Left renal cortex interstitium (tissue), 4 donors: ENCODE data around the gene MYH7. TPM values are rescaled to one million over a fixed set of nuclear protein-coding genes. Genes with fewer than 3 reads are reported as not detected.
"Not testable (repeated sequence)": the region's sequence is repeated elsewhere in the genome, so short reads cannot be mapped to it uniquely, and the experiment has no call there.

ENCODE experiments used
- DNase-seq, 4 donors: peaks; one replicate each; pipeline ENCODE4 v3.0.0-alpha.2; 2013; ENCODE audit warnings: low read depth in 4 of 4, low spot score in 2 of 4, missing footprints in 1 of 4
- polyA plus RNA-seq, 4 donors: library from polyadenylated mRNA; unstranded; fragments of 120-200 nt; gene quantifications; one replicate each; pipeline ENCODE4 v1.2.1, GENCODE V29; 2013; ENCODE audit not compliant: insufficient read length in 4 of 4

The MYH7 gene
- polyA plus RNA-seq, 4 donors: 0.21 to 0.43 (median 0.33) TPM

DNA sequence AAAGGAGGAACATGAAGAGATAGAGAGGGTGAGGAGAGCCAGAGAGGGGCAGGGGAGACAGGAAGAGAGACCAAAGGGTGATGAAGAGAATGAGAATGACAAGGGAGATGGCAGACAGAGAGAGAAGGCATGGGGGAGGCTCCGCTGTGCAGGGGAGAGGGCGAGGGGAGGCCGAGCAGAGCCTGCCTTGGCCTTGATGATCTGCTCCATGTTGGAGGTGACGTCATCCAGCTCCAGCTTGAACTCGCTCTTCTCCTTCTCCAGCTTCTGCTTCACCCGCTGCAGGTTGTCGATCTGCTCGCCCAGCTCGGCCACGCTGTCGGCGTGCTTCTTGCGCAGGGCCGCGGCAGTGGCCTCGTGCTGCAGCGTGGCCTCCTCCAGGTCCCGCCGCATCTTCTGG lies 45.6 kb downstream of the MYH7 start:
- DNase-seq: not testable (repeated sequence)

DNA sequence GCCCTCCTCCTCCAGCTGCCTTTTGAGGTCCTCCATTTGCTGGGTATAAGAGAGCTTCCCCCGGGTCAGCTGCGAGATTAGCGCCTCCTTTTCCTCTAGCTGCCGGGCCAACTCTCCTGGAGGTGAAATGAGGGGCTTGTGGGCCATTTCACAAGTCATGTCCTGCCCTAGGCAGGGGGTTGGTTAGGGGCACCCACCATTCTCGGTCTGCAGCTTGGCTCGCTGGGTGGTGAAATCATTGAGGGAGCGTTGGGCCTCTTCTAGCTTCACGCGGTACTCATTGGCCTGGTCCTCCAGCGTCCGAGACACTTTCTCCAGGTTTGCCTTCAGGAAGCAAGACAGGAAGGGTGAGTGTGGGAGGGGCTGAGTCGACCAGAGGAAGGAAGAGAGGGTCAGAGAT lies 46.1 kb downstream of the MYH7 start:
- DNase-seq: no peak

DNA sequence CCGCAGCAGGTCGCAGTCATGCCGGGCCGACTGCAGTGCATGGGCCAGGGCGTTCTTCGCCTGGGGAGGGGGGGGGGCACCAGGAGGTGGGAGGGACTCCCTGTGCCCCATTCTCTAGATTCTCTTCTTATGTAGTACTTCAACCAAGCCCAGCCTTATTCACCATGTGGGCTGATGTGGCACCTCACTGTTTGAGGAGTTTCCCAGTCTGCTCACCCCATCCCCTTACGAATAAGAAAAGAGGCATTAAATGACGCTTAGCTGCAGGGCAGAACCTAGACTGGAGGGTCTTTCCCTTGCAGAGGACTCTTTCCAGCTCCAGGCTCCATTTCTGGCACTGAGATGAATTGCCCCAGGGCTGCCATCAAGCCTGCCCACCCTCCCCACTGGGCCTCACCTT lies 46.5 kb downstream of the MYH7 start:
- DNase-seq: no peak

DNA sequence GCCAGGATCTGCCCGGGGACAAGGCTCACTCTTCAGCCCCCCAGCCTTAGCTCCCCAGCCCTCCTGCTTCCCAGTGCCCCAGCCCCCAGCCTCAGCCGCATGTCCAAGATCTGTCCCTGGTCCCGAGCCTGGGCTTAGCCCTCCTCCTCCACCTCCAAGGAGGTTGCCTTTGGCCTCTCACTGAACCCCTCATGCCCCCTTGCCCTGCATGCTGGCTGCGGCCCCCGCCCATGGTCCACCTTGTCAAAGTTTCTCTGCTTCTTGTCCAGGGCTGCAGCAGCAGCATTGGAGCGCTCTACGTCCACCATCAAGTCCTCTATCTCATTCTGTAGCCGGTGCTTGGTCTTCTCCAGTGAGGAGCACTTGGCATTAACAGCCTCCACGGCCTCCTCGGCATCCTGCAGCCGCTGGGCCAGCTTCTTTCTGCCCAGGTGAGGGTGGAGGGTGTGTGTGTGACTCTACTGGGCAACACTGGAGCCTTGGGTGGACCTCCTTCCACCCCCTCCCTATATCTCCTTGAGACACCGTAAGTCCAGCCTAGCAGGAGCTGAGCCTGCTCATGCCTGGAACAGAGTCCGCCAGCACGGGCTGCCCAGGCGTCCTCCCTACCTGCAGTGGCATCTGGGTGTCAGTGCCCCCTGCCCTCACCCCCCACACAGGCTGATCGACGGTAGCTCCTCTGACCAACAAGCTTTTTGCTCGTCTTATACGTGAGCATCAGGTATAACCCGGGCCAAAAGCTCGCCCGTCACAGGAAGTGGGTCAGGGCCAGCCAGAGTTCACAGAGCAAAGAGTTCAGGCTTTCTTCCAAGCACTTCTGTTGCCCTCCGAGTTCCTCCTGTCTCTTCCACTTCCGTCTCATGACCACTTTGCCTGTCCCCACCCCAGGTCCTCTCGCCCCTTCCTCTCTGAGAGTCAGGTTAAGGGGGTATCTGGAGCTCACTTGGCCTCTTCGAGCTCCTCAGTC lies 47.3 kb downstream of the MYH7 start:
- DNase-seq: no peak

DNA sequence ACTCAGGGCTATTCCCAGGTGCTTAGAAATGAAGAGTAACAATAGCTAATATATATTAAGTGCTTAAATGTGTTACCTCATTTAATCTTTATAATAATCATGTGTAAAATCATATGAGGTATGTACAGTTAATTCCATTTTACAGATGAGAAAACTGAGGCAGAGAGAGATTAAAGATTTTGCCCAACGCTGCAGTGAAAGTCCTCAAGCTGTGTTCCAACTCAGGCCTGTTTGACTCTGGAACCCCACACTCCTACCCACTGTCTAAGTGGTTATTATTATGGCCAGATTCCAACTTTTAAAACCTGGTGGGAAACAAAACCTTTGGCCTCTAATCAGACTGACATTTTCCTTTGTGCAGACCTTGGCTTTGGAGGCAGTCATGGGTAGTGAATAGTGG lies 48.5 kb downstream of the MYH7 start:
- DNase-seq: no peak

DNA sequence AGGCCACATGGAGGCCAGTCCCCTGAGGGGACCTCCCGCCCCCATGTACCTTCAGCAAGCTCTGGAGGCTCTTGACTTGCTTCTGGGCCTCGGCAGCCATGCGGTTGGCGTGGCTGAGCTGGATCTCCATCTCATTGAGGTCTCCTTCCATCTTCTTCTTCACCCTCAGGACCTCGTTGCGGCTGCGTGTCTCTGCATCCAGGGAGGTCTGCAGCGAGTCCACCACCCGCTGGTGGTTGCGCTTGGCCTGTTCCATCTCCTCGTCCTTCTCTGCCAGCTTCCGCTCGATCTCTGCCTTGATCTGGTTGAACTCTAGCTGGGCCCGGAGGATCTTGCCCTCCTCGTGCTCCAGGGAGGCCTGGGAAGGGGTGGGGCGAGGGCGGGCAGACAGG lies 49.2 kb downstream of the MYH7 start:
- DNase-seq: not testable (repeated sequence)

DNA sequence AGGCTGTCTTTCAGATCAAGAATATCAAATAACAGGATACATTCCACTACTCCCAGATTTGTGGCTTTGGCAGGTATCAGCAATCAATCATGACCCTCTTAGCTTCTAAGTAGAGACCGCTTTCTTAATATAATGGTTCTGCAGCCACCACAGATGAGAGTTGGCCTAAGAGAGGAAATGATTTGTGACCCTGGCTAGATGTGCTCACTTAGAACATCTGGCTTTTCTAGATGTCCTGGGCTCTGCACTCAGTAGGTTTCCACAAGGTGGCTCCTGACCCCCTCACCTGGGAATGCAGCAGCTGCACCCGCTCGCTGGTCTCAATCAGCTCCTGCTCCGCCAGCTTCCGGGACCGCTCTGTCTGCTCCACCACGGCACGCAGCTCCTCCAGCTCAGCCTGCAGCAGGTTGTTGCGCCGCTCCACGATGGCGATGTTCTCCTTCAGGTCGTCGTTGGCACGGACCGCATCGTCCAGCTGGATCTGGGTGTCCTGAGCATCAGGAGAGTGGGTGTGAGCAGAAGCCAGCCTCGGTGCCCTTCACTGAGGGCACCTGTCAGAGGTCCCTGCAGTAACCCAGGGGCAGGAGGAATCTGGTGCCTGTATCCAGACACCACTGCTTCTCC lies 49.7 kb downstream of the MYH7 start:
- DNase-seq: peak in 1 of 4 donors; percentile 13

DNA sequence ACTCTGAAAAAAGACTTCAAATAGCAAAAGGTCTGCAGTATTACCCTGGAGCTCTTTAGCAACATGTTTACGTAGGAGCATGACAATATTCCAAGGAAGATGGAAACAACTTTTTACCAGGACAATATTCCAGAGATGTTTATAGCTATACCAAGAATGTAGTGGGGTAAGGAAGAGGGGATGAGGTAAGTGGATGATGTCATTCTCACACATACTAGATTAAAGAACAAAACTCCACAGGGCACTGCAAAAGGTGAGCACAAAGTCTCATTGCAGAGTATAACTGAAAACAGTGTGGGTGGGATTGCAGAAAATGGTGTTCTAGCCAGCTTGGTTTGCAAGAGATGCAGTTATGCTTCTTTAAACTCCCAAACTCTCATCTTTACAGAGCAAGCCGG lies 50.2 kb downstream of the MYH7 start:
- no peak for DNase-seq

DNA sequence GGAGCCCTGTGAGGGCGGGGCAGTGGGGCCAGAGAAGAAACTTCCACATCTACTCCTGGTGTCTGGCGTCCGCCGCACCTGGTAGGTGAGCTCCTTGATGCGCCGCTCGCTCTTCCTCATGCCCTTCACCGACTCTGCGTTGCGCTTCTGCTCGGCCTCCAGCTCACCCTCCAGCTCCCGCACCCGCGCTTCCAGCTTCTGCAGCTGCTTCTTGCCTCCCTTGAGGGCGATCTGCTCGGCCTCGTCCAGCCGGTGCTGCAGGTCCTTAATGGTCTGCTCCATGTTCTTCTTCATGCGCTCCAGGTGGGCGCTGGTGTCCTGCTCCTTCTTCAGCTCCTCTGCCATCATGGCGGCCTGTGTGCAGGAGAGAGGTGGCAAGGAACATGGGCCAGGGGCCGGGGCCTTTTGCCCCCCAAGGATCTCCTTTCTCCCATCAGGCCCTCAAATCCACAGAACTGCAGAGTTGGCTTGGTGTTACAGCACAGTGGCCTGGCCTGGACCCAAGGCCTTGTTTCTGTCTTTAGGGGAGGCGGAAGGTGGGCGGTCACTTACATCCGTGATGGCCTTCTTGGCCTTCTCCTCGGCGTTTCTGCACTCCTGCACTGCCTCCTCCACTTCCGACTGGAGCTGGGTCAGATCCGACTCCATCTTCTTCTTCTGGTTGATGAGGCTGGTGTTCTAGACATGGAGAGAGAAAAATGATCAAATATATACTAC lies 50.9 kb downstream of the MYH7 start:
- DNase-seq: no peak

DNA sequence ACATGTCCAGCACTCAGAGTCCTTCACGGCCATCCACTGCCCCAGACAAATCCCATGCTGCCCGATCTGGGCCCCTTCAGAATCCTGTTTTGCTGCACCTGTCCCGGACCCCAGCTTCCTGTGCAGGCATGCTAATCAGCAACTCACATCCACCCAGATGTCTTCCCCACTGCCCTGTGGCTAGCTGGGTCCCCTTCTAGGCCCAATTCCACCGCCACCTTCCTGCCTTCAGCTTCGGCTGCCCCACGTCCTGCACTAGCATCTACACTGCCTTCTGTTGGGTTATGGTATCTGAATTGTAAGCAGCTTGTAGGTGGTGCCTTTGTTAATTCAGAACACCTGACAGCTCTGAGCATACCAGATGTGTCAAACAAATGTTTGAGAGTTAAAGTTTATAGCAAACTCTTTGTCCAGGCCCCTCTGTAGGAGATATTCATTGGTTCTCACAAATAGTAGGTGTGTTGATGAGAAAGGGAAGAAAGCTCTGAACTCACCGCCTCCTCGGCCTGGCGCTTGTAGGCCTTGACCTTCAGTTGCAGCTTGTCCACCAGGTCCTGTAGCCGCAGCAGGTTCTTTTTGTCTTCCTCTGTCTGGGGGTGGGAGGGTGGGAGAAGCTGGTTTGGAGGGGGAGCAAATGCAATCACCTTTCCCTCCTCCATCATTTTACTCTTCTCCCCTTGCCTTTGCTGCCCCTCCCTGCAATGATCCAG lies 52.6 kb downstream of the MYH7 start:
- no peak for DNase-seq

DNA sequence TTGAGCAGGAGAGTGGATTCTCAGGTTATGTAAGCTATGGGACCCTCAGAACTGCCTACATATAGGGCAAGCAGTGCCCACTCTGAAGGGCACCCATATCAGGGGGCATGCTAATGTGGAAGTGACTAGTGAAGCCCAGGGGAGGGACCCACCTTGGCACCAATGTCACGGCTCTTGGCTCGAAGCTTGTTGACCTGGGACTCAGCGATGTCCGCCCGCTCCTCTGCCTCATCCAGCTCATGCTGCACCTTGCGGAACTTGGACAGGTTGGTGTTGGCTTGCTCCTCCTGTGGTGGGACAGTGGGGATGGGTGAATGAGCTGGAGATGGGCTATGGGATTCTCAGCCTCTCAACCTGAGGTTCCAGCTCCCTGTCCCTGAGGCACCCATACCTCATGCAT lies 53.2 kb downstream of the MYH7 start:
- DNase-seq: no peak

DNA sequence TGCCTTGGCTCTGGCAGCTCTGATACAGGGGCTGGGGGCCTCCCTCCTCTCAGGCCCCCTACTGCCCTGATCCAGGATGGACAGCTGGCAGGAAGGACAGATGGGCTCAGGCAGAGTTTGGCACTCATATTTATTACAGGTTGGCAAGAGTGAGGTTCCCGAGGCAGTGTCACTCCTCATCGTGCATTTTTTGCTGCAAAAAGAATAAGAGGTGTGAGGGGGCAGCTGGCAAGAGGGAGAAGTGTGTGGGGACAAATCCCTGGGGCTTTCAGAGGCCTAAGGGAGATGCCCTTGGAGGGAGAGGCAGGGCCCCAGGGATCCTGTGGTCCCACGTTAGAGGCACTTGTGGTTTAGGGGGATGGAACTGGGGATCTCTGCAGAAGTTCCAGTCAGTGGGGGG lies 53.6 kb downstream of the MYH7 start:
- DNase-seq: no peak

DNA sequence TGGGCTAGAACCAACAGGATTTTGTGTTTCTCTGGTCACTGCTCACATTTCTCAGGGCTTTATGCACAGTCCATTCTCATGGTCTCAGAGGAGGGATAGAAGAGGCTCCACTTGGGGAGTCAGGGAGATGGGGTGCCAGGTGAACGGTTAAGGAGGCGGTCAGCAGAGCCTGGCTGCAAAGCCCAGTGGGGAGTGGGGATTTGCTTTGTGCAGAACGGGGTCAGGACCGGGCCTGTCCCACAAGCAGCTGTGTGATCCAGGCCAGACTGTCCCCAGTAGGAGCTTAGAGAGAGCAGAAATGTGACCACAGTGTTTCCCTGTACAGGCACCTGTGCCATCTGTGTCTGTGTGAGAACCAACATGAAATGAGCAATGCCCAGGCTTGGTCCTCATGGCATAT lies 54.5 kb downstream of the MYH7 start:
- DNase-seq: no peak

DNA sequence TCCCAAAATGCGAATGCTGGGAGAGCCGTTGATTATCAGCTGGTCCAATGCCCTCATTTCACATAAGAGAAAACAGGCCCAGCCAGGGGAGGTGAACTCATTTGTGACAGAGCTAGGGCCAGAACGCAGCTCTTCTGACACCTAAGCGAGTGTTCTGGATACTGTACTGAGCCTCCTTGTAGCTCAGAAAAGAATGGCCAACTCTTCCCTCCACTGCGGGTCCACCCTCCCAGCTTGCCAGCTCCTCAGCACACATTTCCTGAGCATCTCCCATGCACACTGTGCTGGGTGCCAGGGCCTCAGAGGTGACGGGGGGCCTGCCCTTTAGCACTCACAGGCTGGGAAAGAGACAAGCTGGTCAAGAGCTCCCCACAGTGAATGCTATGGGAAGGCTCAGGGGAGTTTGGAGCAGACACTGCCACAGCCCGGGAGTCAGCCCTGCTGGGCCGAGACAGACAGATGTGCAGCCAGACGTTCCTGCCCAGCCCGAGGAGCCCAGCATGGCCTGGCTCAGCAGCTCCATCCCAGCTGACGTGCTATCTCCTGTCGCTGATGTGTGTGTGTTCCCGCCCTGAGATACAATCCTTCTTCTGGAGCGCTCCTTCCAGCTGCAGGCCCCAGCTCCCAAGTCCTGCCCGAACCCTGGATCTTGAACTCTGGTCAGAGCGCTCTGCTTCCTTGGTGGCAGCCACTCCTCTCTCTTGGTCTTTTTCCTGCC lies 55.1 kb downstream of the MYH7 start:
- no peak for DNase-seq

DNA sequence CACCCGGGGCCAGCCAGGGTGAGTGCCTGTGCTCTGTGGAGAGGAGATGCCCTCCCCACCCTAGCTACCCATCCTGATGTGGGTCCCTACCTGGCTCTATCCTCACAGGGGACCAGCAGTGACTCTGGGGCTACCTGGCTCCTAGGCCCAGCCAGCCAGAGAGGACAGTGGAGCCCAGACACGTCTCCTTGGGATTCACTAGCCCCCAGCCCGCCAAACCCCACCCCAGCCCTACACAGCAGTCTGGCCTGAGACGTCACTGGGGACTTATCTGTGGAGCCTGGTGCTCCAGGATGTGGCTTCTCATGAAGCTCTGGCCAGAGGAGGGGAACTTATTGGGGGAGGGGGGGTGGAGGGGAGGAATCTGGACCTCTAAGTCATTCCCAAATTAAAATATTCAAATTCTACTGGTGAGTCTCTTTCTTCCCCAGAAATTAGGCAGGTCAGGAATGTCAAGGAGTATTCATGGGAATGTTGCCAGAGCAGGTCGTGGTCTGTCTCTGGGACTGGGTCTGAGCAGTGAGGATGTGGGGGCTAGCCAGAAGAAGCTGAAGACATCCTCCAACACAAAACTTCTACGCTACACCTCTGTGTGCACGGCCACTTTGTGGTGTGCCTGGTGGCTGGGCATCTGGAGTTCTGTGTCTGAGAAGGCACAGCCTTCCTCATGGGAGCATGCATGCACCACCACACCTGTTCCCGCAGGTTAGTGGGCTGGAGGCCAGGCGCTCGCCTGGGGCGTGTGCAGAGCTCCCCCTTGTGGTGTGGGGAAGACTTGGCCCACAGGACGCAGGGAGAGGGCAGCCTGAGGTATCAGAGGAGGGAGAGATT lies 55.9 kb downstream of the MYH7 start:
- DNase-seq: no peak

DNA sequence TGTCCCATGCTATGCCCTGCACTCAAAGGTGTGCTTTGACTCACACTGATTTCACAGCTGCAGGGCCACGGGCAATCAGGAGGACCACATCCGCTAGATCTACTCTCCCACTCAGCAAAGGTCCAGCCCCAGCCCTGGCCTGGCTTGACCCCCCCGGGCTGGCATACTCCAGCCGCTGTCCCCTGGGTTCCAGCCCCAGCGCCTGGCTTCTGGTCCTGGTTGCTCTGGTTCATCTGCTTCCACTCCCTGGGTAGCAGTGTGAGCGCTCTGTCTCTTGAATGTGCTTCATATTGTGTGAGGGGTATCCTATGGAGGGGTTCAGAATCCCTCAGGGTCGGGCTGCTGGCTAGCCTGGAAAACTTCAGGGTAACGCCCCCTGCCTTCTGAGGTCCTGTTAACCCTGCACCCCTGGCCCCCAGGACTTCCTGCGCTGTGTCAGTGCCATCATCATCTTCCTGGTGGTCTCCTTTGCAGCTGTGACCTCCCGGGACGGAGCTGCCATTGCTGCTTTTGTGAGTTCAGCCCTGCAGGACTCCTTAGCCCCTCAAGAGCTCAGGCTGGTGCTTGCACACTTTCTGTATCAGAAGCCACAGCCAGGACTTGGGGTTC lies 56.7 kb downstream of the MYH7 start:
- DNase-seq: no peak

DNA sequence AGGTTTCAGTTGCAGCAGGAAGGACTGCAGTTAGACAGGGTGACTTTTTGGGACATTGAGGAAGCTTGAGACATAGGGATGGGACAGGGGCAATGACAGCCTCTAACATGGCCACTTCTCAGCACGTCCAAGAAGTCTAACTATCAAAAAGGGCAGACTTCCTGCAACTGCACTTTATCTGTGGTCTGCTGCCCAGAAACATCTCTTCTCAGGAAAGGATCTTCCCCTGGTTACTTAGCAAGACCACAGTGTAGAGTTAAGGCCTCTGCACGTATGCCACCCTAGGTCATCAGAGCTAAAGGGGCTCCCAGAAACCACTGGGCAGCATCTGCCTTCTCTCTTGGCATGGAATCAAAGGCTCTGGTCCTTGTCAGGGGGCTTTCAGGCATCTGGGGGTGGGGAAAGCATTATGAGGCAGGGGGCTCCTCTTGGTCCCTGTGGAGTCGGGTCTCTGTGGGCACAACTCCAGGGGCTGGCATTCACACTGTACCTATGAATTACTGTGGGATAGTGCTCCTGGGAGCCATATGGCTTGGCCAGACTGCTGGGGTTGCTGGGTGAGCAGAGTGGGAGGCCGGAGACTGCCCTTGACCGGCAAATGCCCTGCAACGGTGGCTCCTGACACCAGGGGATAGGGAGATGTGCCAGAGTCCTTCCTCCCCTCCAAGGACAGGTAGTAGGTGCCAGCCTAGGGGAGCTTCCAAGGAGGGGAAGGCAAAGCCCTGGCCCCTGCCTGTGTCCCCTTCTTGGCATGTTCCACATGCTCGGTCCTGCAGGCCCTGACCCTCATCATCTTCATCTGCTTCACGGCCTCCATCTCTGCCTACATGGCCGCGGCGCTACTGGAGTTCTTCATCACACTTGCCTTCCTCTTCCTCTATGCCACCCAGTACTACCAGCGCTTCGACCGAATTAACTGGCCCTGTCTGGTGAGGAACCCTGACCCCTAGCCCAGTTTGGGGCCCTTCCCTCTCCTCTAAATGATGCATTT lies 57.6 kb downstream of the MYH7 start:
- DNase-seq: no peak

DNA sequence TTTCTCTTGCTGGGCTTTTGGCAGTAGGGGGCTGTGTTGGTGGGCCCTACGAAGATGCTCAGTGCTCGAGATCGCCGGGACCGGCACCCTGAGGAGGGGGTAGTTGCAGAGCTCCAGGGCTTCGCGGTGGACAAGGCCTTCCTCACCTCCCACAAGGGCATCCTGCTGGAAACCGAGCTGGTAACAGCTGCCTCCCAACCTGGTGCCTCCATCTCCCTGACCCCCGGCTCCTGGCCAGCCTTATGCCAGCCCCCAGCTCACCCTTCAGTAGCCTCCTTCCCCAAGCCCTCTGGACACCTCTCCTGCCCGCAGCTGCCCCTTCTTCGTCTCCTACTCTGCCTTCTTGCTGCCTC lies 58.3 kb downstream of the MYH7 start:
- no peak for DNase-seq
